ENCODE results near the gene GNA12.

The GNA12 gene

GRCh38 chr7:2802504-2803341 is 41.4 kb downstream of the GNA12 start:
- DNase-seq (ENCODE audit: low read depth), result no peak

DNA sequence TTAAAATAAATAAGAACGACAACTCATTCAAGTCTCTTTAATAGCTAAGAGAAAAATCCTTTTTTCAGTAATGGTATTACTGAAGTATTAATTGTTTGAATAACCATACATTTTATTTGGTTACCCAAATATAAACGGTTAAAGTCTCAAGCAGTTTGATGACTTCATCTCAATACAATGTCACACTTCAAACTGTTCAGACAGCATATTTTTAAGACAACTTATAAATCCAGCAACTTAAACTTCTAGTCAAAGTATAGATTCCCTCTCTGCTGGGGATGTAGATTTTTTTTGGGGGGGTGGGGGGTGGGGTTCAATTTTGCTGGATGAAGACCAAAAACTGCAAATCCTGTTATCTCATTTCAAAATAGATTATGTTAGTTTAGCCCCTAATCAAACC is 42.0 kb downstream of the GNA12 start:
- DNase-seq (ENCODE audit: low read depth), result no peak

DNA sequence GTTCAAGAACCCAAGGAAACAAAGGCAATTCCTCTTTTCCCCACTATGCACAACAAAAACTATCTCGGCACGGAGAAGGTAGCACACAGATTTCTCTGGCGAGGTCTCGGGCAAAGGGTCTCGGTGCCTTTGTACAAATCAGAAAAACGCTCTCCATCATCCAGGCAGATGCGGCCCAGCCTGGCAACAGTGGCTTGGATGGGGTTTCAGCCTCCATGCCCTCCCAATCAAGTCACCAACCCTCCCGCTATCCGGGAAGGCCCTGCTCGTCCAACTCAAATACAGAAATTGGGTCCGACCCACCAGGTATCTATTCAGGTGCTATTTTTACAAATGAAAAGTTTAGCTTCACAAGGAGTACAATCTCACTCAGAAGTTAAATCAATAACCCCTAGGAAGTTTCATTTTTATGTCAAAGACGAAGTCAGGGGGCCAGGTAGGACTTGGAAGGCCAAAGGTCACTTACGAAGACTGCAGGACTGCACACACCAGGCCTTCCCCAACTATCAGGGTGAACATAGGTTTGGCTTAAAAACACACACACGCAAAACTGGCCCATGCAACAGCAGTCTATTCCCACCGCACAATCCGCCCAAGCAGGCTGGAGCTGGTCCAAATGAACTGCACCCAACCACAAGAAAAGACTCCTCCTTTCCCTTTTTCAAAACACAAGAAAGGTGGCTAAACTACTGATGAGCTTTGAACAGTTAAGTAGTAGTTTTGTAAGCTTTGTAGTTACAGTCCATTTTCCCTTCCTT is 43.0 kb downstream of the GNA12 start:
- no peak for DNase-seq (ENCODE audit: low read depth)

- DNase-seq (ENCODE audit: low read depth), result no peak
Measured at GRCh38 chr7:2800220-2800930, 43.7 kb downstream of the GNA12 start.

- no peak for DNase-seq (ENCODE audit: low read depth)
Measured at GRCh38 chr7:2799253-2799652, 44.9 kb downstream of the GNA12 start.

DNA sequence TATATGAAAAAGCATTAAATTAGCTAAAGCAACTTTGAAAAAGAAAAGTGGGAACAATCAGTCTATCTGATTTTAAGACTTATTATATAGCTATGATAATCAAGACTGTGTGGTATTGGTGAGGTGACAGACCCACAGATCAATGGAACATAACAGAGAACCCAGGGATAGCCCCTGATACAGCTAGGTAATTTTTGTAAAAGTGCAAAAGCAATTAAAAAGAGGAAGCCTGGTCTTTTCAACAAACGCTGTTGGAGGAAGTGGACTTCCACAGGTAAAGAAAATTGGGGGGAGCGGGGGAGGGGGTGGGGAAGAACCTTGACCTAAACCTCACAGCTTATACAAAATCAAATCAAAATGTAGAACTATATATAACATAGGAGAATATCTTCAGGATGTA is 45.4 kb downstream of the GNA12 start:
- no peak for DNase-seq (ENCODE audit: low read depth)

DNA sequence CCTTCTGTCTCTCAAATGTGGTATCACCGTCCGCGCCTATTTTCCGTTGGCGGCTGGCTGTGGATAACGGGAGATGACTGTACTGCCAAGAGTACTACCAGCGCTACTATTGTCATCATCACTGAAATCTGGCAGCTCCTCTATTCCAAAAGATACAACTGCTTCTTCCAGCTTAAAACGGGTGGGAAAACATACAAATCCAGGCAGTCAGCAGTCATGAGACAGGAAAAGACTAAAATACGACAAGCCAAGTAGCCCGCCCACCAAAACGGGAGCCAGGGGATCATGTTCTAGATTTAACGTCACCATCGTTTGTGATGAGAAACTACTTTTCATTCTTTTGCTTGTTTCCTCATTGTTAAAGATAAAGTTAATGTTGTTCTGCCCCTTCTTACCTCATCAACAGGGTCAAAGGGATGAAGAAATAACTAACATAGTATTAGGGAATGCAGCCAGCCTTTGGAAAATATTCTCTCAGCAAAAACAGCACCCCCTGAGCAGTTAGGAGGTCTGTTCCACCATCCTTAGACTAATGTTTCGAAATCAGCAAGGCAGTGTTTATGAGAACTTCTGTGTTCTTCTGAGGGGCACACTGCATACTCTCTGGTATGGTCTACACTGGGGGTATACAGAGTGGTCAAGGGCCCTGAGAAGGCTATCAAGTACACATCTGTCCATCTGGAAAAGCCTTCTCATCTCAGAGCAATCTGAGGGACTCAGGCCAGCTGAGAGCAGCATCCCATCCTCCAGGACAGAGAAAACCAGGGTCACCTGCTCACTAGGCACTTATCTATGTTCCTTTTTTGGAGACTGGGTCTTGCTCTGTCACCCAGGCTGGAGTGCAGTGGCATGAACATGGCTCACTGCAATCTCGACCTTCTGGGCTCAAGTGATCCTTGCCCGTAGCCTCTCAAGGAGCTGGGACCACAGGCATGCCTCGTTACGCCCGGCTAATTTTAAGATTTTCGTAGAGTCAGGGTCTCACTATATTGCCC is 47.5 kb downstream of the GNA12 start:
- DNase-seq (ENCODE audit: low read depth), result no peak

DNA sequence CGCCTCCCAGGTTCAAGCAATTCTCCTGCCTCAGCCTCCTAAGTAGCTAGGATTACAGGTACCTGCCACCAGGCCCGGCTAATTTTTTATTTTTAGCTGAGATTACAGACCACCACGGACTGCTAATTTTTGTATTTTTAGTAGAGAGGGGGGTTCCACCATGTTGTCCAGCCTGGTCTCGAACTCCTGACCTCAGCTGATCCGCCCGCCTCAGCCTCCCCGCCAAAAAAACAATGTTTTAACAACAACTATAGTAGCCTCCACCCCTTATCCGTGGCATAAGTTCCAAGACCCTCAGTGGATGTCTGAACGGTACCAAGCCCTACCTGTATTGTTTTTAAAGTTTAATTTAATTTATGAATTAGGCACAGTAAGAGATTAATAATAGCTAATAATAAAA is 48.2 kb downstream of the GNA12 start:
- no peak for DNase-seq (ENCODE audit: low read depth)

DNA sequence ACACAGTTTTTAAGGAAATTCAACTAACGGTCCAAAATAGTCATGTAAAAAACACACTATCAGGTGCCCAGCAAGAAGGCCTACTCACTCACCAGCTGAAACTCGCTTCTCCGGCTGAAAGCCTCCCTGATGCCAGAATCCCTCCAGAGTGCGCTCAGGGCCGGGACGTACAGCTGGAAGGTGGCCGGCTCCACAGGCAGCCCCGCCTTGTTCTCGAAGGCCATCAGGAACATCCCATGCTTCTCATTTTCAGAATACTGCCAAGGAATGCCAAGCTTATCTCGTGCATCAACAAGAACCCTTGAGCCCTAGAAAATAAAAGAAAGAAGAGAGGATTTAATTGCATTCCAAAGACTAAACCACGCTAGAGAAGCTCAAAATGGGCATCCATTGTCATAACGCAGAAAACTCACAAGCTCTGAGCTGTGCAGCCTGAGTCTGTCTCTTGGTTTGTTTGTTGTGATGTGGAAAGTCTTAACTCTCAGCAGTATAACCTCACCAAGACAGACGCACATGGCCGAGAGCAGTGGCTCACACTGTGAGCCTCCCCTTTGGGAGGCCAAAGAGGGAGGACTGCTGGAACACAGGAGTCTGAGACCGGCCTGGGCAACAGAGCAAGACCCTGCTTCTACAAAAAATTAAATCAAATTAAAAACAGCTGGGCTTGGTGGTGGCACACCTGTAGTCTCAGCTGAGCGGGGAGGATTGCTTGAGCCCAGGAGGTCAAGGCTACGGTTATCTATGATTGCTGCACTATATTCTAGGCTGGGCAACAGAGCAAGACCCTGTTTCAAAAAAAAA is 49.1 kb downstream of the GNA12 start:
- no peak for DNase-seq (ENCODE audit: low read depth)

DNA sequence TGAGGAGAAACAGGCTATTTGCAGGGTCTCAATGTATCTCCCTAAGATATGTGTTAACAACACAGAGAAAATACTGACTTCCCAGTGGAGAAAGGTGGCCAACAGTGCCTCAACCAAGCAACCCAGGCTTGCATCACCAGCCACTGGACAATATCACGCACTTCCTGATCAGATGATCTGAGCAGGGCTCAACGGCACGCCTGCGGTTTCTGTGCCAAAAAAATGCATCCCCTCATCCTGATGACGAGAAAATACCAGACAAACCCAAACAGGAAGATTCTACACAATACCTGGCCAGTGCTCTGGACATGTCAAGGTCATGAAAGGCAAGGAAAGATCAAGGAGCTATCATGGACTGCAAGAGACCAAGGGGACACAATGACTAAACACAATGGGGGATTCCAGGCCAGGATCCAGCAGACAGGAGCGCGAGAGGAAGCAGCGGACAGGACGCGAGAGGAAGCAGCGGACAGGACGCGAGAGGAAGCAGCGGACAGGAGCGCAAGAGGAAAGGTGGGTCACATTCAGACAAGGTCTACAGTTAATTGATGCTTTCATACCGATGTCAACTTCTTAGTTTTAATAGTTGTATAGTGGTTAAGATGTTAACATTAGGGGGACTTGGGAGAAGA is 51.1 kb downstream of the GNA12 start:
- no peak for DNase-seq (ENCODE audit: low read depth)

- DNase-seq (ENCODE audit: low read depth), result no peak
Measured at GRCh38 chr7:2792235-2792634, 51.9 kb downstream of the GNA12 start.

- DNase-seq (ENCODE audit: low read depth), result no peak
Measured at GRCh38 chr7:2791390-2791789, 52.7 kb downstream of the GNA12 start.

DNA sequence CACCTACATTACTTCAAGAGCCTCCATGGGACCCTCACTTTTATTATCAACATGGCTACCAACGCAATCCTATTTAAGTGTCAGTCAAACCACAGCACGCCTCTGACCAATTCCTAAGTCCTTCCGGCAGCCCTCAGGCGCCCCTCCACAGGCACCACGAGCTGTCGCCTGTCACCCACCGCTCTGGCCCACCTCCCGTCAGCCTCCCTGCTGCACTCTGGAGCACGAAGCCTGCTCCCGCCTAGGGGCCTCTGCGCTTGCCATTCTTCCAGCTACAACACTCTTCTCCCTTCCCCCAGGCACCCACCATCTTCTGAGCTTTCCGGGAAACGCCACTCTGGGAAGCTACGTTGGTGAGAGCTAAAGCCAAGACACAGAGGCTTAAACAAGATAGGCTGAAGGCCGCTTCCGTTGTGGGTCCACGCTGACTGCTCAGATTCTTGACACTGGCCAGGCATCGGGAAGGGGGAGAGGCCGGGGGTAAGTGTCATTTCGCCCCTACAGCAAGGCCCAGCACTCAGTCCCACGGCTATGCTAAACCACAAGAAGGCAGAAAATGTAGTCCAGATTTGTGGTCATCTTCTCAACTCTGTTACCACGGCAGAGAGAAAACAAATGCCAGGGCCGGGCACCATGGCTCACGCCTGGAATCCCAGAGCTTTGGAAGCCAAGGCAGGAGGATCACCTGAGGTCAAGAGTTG is 56.7 kb downstream of the GNA12 start:
- no peak for DNase-seq (ENCODE audit: low read depth)

DNA sequence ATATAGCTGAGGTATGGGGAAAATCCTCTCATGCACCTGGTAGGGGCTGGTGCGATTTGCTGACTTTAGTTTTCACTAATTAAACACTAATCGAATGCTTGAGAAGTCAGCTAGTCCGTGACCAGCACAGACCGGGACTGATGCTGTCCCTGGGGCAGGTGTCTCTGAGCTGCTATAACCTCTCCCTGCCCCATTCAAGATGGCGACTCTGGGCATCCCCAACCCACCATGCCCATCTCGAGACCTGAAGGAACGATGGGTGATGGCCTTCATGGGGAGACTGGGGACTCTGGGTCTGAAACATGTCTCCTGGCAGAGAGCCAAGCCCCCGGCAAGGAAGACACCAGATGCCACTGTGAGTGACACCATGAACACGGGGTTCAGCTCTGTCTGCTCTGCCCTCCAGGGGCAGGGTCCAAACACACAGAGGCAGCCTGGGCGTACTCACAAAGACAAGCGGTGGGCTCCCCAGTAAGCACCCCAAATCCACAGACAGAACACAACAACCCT is 57.4 kb downstream of the GNA12 start:
- no peak for DNase-seq (ENCODE audit: low read depth)

DNA sequence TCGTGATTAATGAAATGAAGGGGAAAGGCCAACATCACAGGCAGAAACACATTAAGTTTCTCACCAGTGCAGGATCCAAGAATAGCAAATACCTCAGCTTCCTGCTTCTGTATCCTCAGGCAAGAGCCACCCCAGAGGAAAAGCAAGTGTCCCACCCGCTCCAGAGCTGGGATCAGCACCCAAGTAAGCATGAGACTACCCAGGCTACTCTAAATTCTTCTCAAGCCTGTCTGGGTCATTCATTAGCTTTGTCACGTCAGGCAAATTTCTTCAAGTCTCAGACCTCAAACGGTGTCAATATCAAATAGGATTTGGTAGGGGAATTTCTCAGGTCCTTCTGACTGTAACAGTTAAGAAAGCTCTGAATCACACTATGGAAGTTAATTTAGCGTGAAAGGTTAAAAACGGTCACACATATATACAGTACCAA is 59.0 kb downstream of the GNA12 start:
- no peak for DNase-seq (ENCODE audit: low read depth)

GRCh38 chr7:2782565-2782964 is 61.5 kb downstream of the GNA12 start:
- DNase-seq (ENCODE audit: low read depth), result no peak

DNA sequence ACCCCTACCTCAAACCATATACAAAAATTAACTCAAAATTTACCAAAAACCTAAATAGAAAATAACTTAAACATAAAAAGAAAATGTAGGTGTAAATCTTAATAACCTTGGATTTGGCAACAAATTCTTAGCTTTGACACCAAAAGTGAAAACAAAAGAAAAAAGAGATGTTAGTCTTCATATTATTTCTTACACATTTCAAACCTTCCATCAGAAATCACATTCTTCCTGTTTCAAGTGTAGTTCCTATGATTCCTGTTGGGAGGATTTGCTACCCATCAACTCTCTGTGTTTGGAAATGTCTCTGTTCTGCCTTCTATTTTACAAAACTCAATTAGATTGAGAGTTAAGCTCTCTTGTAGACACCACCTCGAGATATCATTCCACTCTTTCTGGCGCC is 62.0 kb downstream of the GNA12 start:
- DNase-seq (ENCODE audit: low read depth), result no peak

- no peak for DNase-seq (ENCODE audit: low read depth)
Measured at GRCh38 chr7:2781636-2782035, 62.5 kb downstream of the GNA12 start.

GRCh38 chr7:2779051-2779450 is 65.1 kb downstream of the GNA12 start:
- DNase-seq (ENCODE audit: low read depth), result no peak

All from stimulated activated CD8-positive, alpha-beta memory T cell treated with anti-CD3 and anti-CD28 coated beads, Interleukin-4, amount 100 ng/mL, for 24 hours (primary cell).